Common myeloid progenitor, CD34-positive (primary cell): ENCODE measurements around the gene MRGPRD.

Experiments
- CTCF ChIA-PET: fragments of 350-600 bp; sonication (Branson Sonifier 250); formaldehyde crosslinking; loops from one replicate; lab custom pipeline; 2021; ENCODE audit warnings: antibody characterized with exemption; lab: Charles Lee
- POLR2A ChIA-PET: fragments of 350-600 bp; sonication (Branson Sonifier 250); formaldehyde crosslinking; loops from one replicate; lab custom pipeline; 2021; ENCODE audit warnings: antibody characterized with exemption; lab: Charles Lee
- DNase-seq, 3 donors: peaks; one replicate each; pipeline versions ENCODE4 v3.0.0 to v3.0.0-alpha.2; 2013
- H3K27ac ChIP-seq, 2 experiments: 1 replicate in 1 of 2; 2 replicates in 1 of 2; pipeline ENCODE4 v1.7.0; 2013; ENCODE audit warnings: inconsistent platforms in 2 of 2, low read length in 2 of 2, mild to moderate bottlenecking in 2 of 2, low read depth in 1 of 2, moderate library complexity in 1 of 2; ENCODE audit not compliant: severe bottlenecking in 2 of 2, insufficient read depth in 1 of 2, poor library complexity in 1 of 2
- H3K27me3 ChIP-seq, 5 experiments: replicated peaks in 2 of 5; 1 replicate in 3 of 5; 2 replicates in 2 of 5; pipeline versions ENCODE4 v1.6.1 to v1.7.0; 2013; ENCODE audit warnings: low read length in 4 of 5, mild to moderate bottlenecking in 2 of 5, moderate library complexity in 2 of 5, inconsistent platforms in 1 of 5; ENCODE audit not compliant: insufficient read depth in 5 of 5, control insufficient read depth in 4 of 5
- H3K36me3 ChIP-seq, 4 experiments: 1 replicate in 2 of 4; 2 replicates in 2 of 4; pipeline versions ENCODE4 v1.6.1 to v1.7.0; 2013; ENCODE audit warnings: low read length in 3 of 4, control low read depth in 1 of 4, mild to moderate bottlenecking in 1 of 4; ENCODE audit not compliant: control insufficient read depth in 4 of 4, insufficient read depth in 4 of 4
- H3K4me1 ChIP-seq, 4 experiments: 1 replicate in 3 of 4; 2 replicates in 1 of 4; pipeline versions ENCODE4 v1.6.1 to v1.7.1; 2013; ENCODE audit warnings: low read length in 3 of 4, mild to moderate bottlenecking in 3 of 4, control low read depth in 1 of 4, inconsistent platforms in 1 of 4, moderate library complexity in 1 of 4; ENCODE audit not compliant: control insufficient read depth in 4 of 4, insufficient read depth in 4 of 4; ENCODE audit errors: control extremely low read depth in 1 of 4
- H3K4me3 ChIP-seq, 7 experiments: 1 replicate in 4 of 7; 2 replicates in 3 of 7; pipeline versions ENCODE4 v1.5.1 to v1.7.0; 2013; ENCODE audit warnings: mild to moderate bottlenecking in 7 of 7, low read length in 6 of 7, moderate library complexity in 6 of 7, inconsistent platforms in 2 of 7, low read depth in 2 of 7, control low read depth in 1 of 7; ENCODE audit not compliant: insufficient read depth in 4 of 7, control insufficient read depth in 1 of 7; ENCODE audit errors: extremely low read depth in 1 of 7
- H3K9me3 ChIP-seq, 5 experiments: 1 replicate in 4 of 5; 2 replicates in 1 of 5; pipeline versions ENCODE4 v1.6.1 to v1.7.1; 2013; ENCODE audit warnings: low read length in 4 of 5, mild to moderate bottlenecking in 2 of 5, inconsistent platforms in 1 of 5, low read depth in 1 of 5, moderate library complexity in 1 of 5; ENCODE audit not compliant: control insufficient read depth in 4 of 5, insufficient read depth in 2 of 5; ENCODE audit errors: control extremely low read depth in 1 of 5
- WGBS: methylation state at CpG from one replicate; pipeline ENCODE4 v1.1.5; 2013; ENCODE audit not compliant: insufficient coverage; 5-methylcytosine and 5-hydroxymethylcytosine counted together

The MRGPRD gene

GRCh38 chr11:68968306-68969250, 12.2 kb downstream of the MRGPRD start:
- 79% methylated on average over 21 of the region's 29 CpGs for WGBS
- CTCF ChIA-PET: no interaction called here

GRCh38 chr11:68966894-68967780, 13.6 kb downstream of the MRGPRD start:
- ChIA-PET CTCF (interaction anchor here (1.0 to 2.2 kb wide), 3 partner anchors 10 to 14 kb away, joined by 5 read pairs; partner anchors contain the start of gene MRGPRD), POLR2A (interaction anchor here (0.6 kb wide), 1 partner anchor 216 kb away, joined by 3 read pairs; the partner anchor contains the start of gene TESMIN)
- H3K36me3 ChIP-seq: no peaks in the 10 kb centered on the region
- H3K27me3 ChIP-seq: peaks cover 0 to 15% (median 14%) of the 10 kb centered on the region in 5 experiments
- DNase-seq: no peak
- H3K4me3 ChIP-seq: no peak overlapping the region
- 96% methylated on average over 9 of the region's 9 CpGs for WGBS
- H3K9me3 ChIP-seq: peaks cover 0 to 4% (median 0%) of the 10 kb centered on the region in 5 experiments
- no peaks in the 10 kb centered on the region for H3K4me1 ChIP-seq
- no peak overlapping the region for H3K27ac ChIP-seq

More at GRCh38 chr11:68968306-68969250, 12.2 kb downstream of the MRGPRD start:
- POLR2A ChIA-PET: no interaction called here
- Histone ChIP-seq H3K4me3 (no peak overlapping the region), H3K36me3 (no peaks in the 10 kb centered on the region), H3K27me3 (peaks cover 0 to 15% (median 14%) of the 10 kb centered on the region in 5 experiments), H3K9me3 (peaks cover 0 to 4% (median 0%) of the 10 kb centered on the region in 5 experiments), H3K4me1 (no peaks in the 10 kb centered on the region), H3K27ac (no peak overlapping the region)
- DNase-seq: no peak

GRCh38 chr11:68965901-68966853, 14.6 kb downstream of the MRGPRD start:
- CTCF ChIA-PET: interaction anchor here (0.9 to 2.2 kb wide), 3 partner anchors 11 to 15 kb away, joined by 3 to 5 read pairs (median 5); partner anchors contain the start of gene MRGPRD

GRCh38 chr11:68963779-68964178, 17.0 kb downstream of the MRGPRD start:
- no peak for DNase-seq
- Histone ChIP-seq H3K27ac (no peak overlapping the region), H3K4me1 (no peaks in the 10 kb centered on the region), H3K9me3 (peaks cover 0 to 4% (median 0%) of the 10 kb centered on the region in 5 experiments), H3K36me3 (no peaks in the 10 kb centered on the region), H3K27me3 (peaks cover 0 to 14% (median 10%) of the 10 kb centered on the region in 5 experiments), H3K4me3 (no peak overlapping the region)
- ChIA-PET POLR2A (no interaction called here), CTCF (interaction anchor here (0.8 kb wide), 1 partner anchor 12 kb away, joined by 3 read pairs; no protein-coding TSS in a partner anchor)
- WGBS: 100% methylated on average over 3 of the region's 3 CpGs

More at GRCh38 chr11:68965901-68966853, 14.6 kb downstream of the MRGPRD start:
- no peak for DNase-seq
- 96% methylated on average over 15 of the region's 15 CpGs for WGBS
- H3K36me3 ChIP-seq: no peaks in the 10 kb centered on the region
- H3K27me3 ChIP-seq: peaks cover 0 to 15% (median 14%) of the 10 kb centered on the region in 5 experiments
- peaks cover 0 to 4% (median 0%) of the 10 kb centered on the region in 5 experiments for H3K9me3 ChIP-seq
- no peak overlapping the region for H3K4me3 ChIP-seq
- H3K27ac ChIP-seq: no peak overlapping the region
- H3K4me1 ChIP-seq: no peaks in the 10 kb centered on the region
- POLR2A ChIA-PET: no interaction called here

GRCh38 chr11:68962527-68963250, 18.1 kb downstream of the MRGPRD start:
- no peak for DNase-seq
- POLR2A ChIA-PET: no interaction called here
- Histone ChIP-seq H3K4me3 (no peak overlapping the region), H3K27me3 (peaks cover 0 to 14% (median 1%) of the 10 kb centered on the region in 5 experiments), H3K27ac (no peak overlapping the region), H3K9me3 (peaks cover 0 to 4% (median 0%) of the 10 kb centered on the region in 5 experiments), H3K36me3 (no peaks in the 10 kb centered on the region), H3K4me1 (no peaks in the 10 kb centered on the region)
- CTCF ChIA-PET: interaction anchor here (0.6 to 0.7 kb wide), 2 partner anchors 16 to 455 kb away, joined by 3 read pairs; no protein-coding TSS in a partner anchor
- 71% methylated on average over 15 of the region's 16 CpGs for WGBS
